Fibroblast of skin of left biceps (primary cell): Measurements from ENCODE around the gene SEMA3G.

Experiments used
- DNase-seq, 2 experiments: peaks; one replicate each; pipeline ENCODE4 v3.0.0-alpha.2; 2013; ENCODE audit warnings: low read depth in 2 of 2

SEMA3G gene

DNA sequence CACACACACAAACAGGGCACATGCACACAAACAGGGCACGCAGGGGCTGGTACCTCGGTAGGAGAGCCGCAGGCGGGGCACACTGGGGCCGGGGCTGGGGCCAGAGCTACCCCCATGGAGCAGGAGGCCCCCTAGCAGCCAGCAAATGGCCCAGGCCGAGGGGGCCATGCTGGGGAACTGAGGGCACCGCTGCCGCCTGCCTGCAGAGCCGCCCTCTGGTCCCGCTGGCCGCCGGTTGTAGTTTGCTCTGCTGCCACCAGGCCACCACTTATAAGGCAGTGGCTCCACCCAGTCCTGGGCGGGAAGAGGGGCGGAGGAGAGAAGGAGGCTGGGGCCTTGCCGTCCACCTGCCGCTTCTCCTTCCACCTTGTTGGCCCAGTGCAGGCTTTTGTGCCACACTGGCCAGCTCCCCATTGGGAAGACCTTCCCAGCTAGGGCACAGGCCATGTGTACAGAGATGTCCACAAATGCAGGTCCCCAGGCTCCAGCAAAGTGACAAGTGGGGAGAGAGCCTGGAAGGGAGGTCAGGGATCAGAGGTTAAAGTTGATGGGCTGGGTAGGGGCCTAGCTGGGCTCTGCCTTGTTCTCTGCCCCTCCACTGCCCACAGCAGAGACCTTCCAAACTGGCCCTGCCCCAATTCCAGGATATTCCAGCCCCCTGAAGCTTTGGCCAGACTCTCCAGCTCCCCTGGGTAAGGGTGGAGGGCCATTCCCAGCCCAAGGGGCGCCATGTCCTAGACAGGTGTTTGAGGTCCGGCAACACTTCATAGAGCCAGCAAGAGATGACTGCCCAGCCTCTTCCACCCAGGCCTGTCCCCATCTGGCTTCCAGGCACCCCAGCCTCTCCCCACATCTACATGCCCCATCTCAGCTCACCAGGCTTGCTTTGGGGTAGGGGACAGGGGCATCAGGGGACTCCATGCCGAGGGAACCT lies at the start of gene SEMA3G:
Gene SEMA3G (minus strand): TSS at position 244 of the 934 bp plus-strand sequence. CDS start 76 bp downstream, at position 168.
- DNase-seq = no peak

DNA sequence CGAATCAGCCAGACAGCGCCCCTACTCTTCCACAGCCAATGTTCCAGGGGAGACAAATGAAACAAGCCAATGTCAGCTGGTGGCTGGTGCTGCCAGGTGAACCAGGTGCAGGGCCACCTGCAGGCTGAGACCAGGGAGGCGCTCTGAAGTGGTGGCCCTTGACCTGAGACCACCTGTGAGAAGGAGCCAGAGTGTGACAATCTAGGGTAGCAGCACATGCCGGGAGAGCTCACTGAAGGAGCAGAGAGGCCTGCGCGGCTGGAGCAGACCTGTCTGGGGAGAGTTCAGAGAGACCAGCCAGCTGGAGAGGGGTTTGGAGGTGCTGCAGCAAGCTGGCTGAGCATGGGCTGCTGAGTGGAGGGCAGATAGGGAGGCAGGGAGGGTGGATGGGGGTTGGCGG lies 49.5 kb upstream of the SEMA3G start:
- DNase-seq = no peak

DNA sequence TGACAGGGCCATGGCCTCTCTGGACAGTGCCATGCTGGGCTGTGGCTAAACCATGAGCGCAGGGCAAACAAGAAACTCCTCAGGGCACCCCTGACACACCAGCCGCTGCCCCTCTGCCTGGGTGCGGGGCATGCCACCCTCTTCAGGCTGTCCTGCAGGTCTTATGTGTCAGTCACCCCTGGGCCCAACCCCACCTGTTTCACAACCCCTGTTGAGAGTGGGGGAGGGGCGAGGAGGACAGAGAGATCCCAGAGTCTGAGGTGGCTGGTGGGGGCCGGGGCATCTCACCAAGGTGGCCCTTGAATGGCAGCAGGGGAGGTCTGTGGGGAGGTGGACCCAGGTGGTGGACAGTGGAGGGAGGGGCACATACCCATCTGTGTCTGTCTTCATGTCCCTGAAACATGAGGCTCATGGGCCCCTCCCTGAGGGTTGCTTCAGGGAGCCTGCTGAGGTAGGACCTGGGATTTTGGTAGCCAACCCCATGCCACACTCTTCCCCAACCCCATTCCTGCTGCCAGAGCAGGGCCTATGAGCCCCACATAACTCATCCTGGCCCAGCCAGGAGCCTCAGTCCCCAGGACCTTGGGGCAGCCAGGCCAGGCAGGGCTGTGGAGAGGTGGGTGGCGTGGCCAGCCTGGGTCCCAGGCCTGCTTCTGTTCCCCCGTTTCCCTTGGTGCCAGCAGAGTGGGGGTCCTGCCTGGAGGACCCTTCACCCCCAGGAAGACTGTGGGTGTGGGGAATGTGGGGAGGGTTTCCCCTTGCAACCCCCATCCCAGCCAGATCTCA lies 48.5 kb upstream of the SEMA3G start:
- DNase-seq = no peak

- no peak for DNase-seq
Measured at GRCh38 chr3:52492059-52492458, 47.2 kb upstream of the SEMA3G start.

- no peak for DNase-seq
Measured at GRCh38 chr3:52490939-52491526, 46.1 kb upstream of the SEMA3G start.

- DNase-seq = no peak
Measured at GRCh38 chr3:52490035-52490938, 45.4 kb upstream of the SEMA3G start.

GRCh38 chr3:52489453-52489852 lies 44.5 kb upstream of the SEMA3G start:
- DNase-seq = no peak

DNA sequence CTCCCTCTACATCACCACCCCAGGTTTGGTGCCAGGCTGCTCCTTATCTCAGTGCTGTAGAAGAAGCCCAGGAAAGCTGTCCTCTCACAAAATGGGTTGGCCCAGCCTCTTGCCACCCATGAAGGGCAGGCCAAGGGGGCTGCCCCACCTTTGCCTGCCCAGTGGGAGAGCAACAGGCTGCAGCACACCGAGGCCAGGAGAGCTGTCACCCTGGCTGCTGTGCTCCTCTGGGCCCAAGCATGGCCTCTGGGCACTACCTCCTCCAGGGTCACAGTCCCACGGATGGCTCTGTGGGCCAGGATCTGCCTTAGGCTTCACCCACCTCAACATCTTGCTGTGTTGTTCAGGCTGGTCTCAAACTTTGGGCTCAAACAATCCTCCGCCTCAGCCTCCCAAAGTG lies 43.8 kb upstream of the SEMA3G start:
- no peak for DNase-seq

- no peak for DNase-seq
Measured at GRCh38 chr3:52487788-52488691, 43.1 kb upstream of the SEMA3G start.

GRCh38 chr3:52487050-52487787 lies 42.3 kb upstream of the SEMA3G start:
- no peak for DNase-seq

DNA sequence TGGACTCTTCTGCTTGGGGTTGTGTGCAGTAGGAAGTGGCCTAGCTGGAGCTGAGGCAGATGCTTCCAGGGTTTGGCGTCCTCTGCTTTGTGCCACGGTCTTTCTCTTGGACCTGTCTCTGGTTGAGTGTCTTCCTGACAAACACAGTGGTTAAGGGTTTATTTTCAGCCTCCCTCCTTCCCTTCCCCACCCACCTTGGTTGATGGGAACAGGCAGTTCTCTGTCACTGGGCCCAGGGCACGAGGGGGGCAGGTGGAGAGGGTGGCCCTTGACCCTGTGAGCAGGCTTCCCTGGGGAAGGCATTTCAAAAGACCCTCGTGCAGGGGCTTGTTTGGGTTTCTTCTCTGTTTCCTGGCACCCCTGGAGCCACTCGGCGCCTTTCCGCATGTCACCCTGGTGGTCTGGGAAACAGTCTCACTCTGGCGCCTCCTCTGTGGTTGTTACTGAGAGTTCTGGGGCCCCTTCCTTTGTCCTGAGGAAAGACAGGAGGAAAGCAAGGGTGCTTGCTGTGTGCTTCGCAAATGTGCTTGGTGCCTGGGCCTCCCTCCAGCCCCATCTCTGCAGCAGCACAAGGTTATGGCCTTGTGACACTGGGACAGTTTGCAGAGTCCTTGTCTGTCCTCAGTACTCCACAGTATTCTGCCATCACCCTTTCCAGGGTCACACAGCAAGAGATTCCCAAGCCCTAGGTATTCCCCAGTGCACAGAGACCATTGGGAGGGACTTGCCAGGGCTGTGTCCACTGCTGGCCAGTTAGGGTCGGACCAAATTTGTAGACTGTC lies 40.0 kb upstream of the SEMA3G start:
- DNase-seq = no peak

- DNase-seq = peak; percentile 62 to 67
Measured at GRCh38 chr3:52483577-52484381, 38.9 kb upstream of the SEMA3G start.

GRCh38 chr3:52483081-52483480 lies 38.2 kb upstream of the SEMA3G start:
- DNase-seq = no peak

DNA sequence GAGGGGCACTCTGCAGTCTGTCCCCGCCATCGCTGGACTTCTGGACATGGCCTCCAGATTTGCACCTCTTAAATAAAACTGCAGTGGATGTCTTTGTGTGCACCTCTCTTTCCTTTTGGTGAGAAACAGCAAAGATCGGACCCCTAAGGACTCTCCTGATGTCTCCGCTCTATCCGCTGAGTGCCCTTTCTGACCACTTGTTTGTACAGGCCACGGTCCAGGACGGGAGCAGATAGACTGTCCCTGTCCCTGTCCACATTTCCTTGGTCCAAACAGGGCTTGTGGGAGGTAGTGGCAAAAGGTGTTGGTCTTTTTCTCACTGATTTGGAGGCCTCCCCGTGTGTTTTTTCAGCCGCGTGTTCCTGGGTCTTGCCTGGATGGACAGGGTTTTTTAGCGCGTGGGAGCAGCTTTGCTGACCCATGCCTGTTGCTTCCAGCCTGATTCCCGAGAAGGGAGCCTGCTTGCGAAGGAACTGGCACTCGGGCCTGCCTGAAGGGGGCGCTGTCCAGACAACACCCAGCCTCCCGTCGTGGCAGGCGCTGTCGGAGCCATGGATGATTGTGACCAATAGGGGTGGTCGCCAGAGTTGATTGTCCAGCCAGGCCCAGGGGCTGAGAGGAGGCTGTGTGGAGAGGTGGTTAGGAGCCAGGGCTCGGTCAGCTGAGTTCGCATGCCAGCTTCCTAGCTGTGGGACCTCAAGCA lies 37.1 kb upstream of the SEMA3G start:
- DNase-seq = no peak

- DNase-seq = no peak
Measured at GRCh38 chr3:52480768-52481715, 36.1 kb upstream of the SEMA3G start.
